ENCODE data around the gene ARHGAP8. TPM values are rescaled to one million over a fixed set of nuclear protein-coding genes. Genes with fewer than 3 reads are reported as not detected.

The ARHGAP8 gene
- total RNA-seq, 1 donor from 2014 or later, result not detected

- H3K27ac ChIP-seq (replicated peaks), result no peak overlapping the region
Measured at GRCh38 chr22:44859641-44860040, 107.3 kb downstream of the ARHGAP8 start.

GRCh38 chr22:44860311-44860710 lies 107.9 kb downstream of the ARHGAP8 start:
- no peak for TF ChIP-seq CTCF (IDR thresholded peaks at IDR 0.05; ENCODE audit: borderline replicate concordance)
- Histone ChIP-seq H3K36me3 (no peaks in the 10 kb centered on the region), H3K9me3 (replicated peaks) (no peaks in the 10 kb centered on the region), H3K4me3 (no peak overlapping the region), H3K27me3 (ENCODE audit: low read depth) (peaks cover 11% of the 10 kb centered on the region), H3K4me1 (no peaks in the 10 kb centered on the region), H3K27ac (replicated peaks) (no peak overlapping the region)
- no peak for DNase-seq
- intact Hi-C loops (cut with micrococcal nuclease), result no loop called here

More at GRCh38 chr22:44859641-44860040, 107.3 kb downstream of the ARHGAP8 start:
- Histone ChIP-seq H3K36me3 (no peaks in the 10 kb centered on the region), H3K4me1 (no peaks in the 10 kb centered on the region), H3K4me3 (no peak overlapping the region), H3K27me3 (ENCODE audit: low read depth) (peaks cover 11% of the 10 kb centered on the region), H3K9me3 (replicated peaks) (no peaks in the 10 kb centered on the region)
- intact Hi-C loops (cut with micrococcal nuclease), result no loop called here
- no peak for TF ChIP-seq CTCF (IDR thresholded peaks at IDR 0.05; ENCODE audit: borderline replicate concordance)
- DNase-seq, result no peak

GRCh38 chr22:44861245-44861644 lies 108.9 kb downstream of the ARHGAP8 start:
- H3K9me3 ChIP-seq (replicated peaks), result no peaks in the 10 kb centered on the region
- H3K27ac ChIP-seq (replicated peaks), result no peak overlapping the region
- H3K4me1 ChIP-seq, result no peaks in the 10 kb centered on the region
- DNase-seq, result no peak
- no peak overlapping the region for H3K4me3 ChIP-seq
- no peak for TF ChIP-seq CTCF (IDR thresholded peaks at IDR 0.05; ENCODE audit: borderline replicate concordance)
- intact Hi-C loops (cut with micrococcal nuclease), result no loop called here
- no peaks in the 10 kb centered on the region for H3K36me3 ChIP-seq
- peaks cover 11% of the 10 kb centered on the region for H3K27me3 ChIP-seq (ENCODE audit: low read depth)

GRCh38 chr22:44862281-44862680 lies 109.9 kb downstream of the ARHGAP8 start:
- no peak overlapping the region for H3K4me3 ChIP-seq
- no peaks in the 10 kb centered on the region for H3K36me3 ChIP-seq
- H3K9me3 ChIP-seq (replicated peaks), result no peaks in the 10 kb centered on the region
- H3K27me3 ChIP-seq (ENCODE audit: low read depth), result peaks cover 11% of the 10 kb centered on the region
- H3K27ac ChIP-seq (replicated peaks), result no peak overlapping the region
- DNase-seq, result no peak
- H3K4me1 ChIP-seq, result no peaks in the 10 kb centered on the region
- no peak for TF ChIP-seq CTCF (IDR thresholded peaks at IDR 0.05; ENCODE audit: borderline replicate concordance)
- intact Hi-C loops (cut with micrococcal nuclease), result no loop called here

GRCh38 chr22:44862981-44863860 lies 110.8 kb downstream of the ARHGAP8 start:
- Histone ChIP-seq H3K4me3 (no peak overlapping the region), H3K4me1 (no peaks in the 10 kb centered on the region), H3K27me3 (ENCODE audit: low read depth) (peaks cover 11% of the 10 kb centered on the region), H3K9me3 (replicated peaks) (no peaks in the 10 kb centered on the region), H3K36me3 (no peaks in the 10 kb centered on the region), H3K27ac (replicated peaks) (no peak overlapping the region)
- TF ChIP-seq CTCF (IDR thresholded peaks at IDR 0.05; ENCODE audit: borderline replicate concordance), result no peak
- intact Hi-C loops (cut with micrococcal nuclease), result no loop called here
- no peak for DNase-seq
